ENCODE results near the gene COPS3. TPM values are rescaled to one million over a fixed set of nuclear protein-coding genes. Genes with fewer than 3 reads are reported as not detected.
A peak's percentile ranks its signal among the peaks of the same experiment; 100 is the strongest.
"Not testable (repeated sequence)": the region's sequence is repeated elsewhere in the genome, so short reads cannot be mapped to it uniquely, and the experiment has no call there.

The COPS3 gene
- total RNA-seq, 4 donors from 2014 or later = 49.2 to 60.0 (median 57.9) TPM

DNA sequence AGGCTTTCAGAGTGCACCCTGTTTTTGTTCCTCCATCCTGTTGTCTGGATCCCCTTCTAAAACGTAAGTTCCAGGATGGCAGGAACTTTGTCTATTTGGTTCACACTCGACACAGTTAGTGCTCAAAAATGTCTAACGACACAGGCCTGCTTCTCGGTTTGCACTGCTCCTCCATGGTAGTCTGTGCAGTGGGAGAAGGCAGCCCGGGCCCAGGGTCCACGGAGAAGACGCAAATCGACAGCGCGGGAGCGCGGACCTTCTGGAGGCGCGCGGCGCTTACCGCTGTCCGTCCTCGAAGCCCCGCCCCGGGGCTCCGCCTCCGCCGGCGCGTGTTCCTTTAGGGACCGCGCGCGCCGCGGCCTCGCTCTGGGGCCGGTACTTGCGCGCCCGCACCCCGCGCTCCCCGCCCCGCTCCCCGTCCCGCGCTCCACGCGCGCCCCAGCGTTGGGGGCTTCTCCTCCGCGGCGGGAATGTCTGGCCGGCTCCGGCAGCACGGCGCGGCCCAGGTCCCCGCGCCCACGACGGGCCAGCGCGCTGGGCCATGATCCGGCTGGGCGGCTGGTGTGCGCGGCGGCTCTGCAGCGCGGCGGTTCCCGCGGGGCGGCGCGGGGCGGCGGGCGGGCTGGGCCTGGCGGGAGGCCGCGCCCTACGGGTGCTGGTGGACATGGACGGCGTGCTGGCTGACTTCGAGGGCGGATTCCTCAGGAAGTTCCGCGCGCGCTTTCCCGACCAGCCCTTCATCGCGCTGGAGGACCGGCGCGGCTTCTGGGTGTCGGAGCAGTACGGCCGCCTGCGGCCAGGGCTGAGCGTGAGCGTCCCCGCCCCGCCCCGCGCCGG is 22.2 kb upstream of the COPS3 start, which contains the start of gene NT5M:
NT5M (plus strand) TSS at position 364 of the 837 bp plus-strand sequence; CDS start at position 542, 178 bp downstream.
- H3K4me3 ChIP-seq (replicated peaks in 1 of 3) = peak within 1 kb of the TSS in 2 of 3 donors; percentile 36 to 39
- DNase-seq = peak; percentile 70 to 75
- H3K36me3 ChIP-seq = no peaks in the 10 kb centered on the region
- TF ChIP-seq POLR2A (IDR thresholded peaks at IDR 0.05) = peak in 1 of 2 donors; percentile 51
- TF ChIP-seq, protein P1, sequence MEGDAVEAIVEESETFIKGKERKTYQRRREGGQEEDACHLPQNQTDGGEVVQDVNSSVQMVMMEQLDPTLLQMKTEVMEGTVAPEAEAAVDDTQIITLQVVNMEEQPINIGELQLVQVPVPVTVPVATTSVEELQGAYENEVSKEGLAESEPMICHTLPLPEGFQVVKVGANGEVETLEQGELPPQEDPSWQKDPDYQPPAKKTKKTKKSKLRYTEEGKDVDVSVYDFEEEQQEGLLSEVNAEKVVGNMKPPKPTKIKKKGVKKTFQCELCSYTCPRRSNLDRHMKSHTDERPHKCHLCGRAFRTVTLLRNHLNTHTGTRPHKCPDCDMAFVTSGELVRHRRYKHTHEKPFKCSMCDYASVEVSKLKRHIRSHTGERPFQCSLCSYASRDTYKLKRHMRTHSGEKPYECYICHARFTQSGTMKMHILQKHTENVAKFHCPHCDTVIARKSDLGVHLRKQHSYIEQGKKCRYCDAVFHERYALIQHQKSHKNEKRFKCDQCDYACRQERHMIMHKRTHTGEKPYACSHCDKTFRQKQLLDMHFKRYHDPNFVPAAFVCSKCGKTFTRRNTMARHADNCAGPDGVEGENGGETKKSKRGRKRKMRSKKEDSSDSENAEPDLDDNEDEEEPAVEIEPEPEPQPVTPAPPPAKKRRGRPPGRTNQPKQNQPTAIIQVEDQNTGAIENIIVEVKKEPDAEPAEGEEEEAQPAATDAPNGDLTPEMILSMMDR (IDR thresholded peaks at IDR 0.05) = no peak
- 0 to 1% methylated on average over 5 to 8 of the region's 107 CpGs for WGBS, 2 donors
- no peak within 1 kb of the TSS for H3K27ac ChIP-seq
- peaks cover 0 to 14% of the 10 kb centered on the region in 2 donors for H3K4me1 ChIP-seq
- no peaks in the 10 kb centered on the region for H3K27me3 ChIP-seq
- intact Hi-C loops (cut with DNase I) = no loop called here
- no peaks in the 10 kb centered on the region for H3K9me3 ChIP-seq

DNA sequence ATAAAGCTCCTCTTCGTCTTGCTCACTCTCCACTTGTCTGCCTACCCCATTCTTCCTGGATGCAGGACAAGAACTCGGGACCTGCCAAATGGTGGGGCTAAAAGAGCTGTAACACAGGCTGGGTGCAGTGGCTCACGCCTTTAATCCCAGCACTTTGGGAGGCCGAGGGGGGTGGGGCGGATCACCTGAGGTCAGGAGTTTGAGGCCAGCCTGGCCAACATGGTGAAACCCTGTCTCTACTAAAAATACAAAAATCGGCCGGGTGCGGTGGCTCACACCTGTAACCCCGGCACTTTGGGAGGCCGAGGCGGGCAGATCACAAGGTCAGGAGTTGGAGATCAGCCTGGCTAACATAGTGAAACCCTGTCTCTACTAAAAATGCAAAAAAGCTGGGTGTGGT is 20.6 kb upstream of the COPS3 start:
- H3K4me3 ChIP-seq (replicated peaks in 1 of 3); intact Hi-C loops (cut with DNase I); H3K36me3 ChIP-seq; H3K27me3 ChIP-seq; DNase-seq; H3K9me3 ChIP-seq; H3K27ac ChIP-seq: not testable (repeated sequence)
- WGBS, 2 donors = 93 to 96% methylated on average over 11 of the region's 11 CpGs
- peaks cover 0 to 14% of the 10 kb centered on the region in 2 donors for H3K4me1 ChIP-seq

DNA sequence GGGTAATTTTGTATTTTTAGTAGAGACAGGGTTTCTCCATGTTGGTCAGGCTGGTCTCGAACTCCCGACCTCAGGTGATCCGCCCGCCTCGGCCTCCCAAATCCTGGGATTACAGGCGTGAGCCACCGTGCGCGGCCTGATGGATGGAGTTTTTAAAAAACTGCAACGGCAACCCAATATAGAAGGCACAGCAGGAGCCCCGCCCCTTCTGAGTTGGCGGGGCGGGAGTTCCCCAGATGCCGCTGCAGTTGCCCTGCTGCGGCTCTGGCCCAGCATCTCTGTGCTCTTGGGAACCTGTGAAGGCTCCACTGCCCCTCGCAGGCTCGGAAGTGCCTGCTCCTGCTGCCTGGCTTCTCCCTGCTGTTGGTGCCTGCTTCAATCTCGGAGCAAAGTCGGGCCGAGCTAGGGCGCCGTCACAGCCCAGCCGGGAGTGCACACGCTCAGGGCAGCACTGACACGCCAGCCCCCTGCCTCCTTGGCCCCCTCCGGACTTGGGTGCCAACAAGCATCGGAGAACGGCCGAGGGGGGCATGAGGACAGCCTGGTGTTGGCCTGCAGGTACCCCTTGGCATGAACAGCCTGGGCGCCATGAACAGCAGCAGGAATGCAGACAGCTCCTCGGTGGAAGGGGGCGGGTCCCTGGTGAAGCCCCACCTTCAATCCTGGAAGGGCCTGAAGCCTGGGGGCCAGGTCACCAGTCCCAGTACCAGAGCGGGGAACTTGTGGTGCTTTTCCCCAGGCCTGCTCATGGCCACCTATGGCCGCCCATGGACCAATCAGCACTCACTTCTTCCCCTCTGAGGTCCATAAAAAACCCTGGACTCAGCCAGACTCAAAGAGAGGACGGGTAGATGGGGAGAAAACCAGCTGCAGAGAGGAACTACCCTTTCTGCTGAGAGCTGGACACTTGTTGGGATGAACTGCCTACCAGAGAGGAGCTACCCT is 19.9 kb upstream of the COPS3 start:
- TF ChIP-seq, protein P1 (IDR thresholded peaks at IDR 0.05) = no peak
- TF ChIP-seq POLR2A (IDR thresholded peaks at IDR 0.05) = no peak
- WGBS, 2 donors = 9 to 24% methylated on average over 14 to 18 of the region's 35 CpGs
- intact Hi-C loops (cut with DNase I) = no loop called here
- Histone ChIP-seq H3K27ac (no peak overlapping the region), H3K4me1 (peaks cover 0 to 14% of the 10 kb centered on the region in 2 donors), H3K4me3 (replicated peaks in 1 of 3) (peak overlapping the region in 1 of 3 donors; percentile 27), H3K36me3 (no peaks in the 10 kb centered on the region), H3K27me3 (no peaks in the 10 kb centered on the region), H3K9me3 (no peaks in the 10 kb centered on the region)
- peak; percentile 53 to 54 for DNase-seq

DNA sequence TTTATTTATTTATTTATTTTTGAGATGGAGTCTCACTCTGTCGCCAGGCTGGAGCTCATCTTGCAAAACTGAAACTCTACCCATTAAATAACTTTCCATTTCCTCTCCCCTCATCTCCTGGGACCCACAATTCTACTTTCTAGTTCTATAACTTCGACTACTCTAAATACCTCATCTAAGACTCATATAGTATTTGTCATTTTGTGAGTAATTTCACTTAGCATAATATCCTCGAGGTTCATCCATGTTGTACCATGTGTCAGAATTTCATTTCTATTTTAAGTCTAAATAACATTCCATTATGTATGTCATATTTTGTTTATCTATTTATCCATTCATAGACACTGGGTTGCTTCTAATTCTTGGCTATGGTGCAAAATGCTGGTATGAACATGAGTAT is 17.1 kb upstream of the COPS3 start:
- Histone ChIP-seq H3K9me3 (no peaks in the 10 kb centered on the region), H3K4me1 (peaks cover 0 to 9% of the 10 kb centered on the region in 2 donors), H3K36me3 (no peaks in the 10 kb centered on the region), H3K4me3 (replicated peaks in 1 of 3) (no peak overlapping the region), H3K27ac (no peak overlapping the region), H3K27me3 (no peaks in the 10 kb centered on the region)
- no peak for DNase-seq
- 50 to 63% methylated on average over 3 of the region's 3 CpGs for WGBS, 2 donors
- intact Hi-C loops (cut with DNase I) = no loop called here
- TF ChIP-seq, protein P1 (IDR thresholded peaks at IDR 0.05) = no peak
- TF ChIP-seq POLR2A (IDR thresholded peaks at IDR 0.05) = no peak

DNA sequence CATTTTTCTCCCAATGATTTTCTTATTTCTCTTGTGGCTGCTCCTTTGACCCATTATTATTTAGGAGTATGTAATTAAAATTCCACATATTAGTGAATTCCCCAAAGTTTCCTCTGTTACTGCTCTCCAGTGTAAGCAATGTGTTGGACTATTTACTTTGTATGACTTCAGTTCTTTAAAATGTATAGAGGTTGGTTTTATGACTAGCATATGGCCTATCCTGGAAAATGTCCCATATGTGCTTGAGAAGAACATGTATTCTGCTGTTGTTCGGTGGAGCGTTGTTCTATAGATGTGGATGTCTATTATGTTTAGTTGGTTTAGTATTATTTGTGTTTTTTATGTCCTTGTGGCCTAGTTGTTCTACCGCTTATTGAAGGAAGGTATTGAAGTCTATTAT is 16.2 kb upstream of the COPS3 start:
- 90 to 95% methylated on average over 3 of the region's 3 CpGs for WGBS, 2 donors
- Histone ChIP-seq H3K9me3 (no peaks in the 10 kb centered on the region), H3K4me1 (peaks cover 0 to 9% of the 10 kb centered on the region in 2 donors), H3K27ac (no peak overlapping the region), H3K27me3 (no peaks in the 10 kb centered on the region), H3K4me3 (replicated peaks in 1 of 3) (no peak overlapping the region), H3K36me3 (no peaks in the 10 kb centered on the region)
- DNase-seq = no peak
- TF ChIP-seq POLR2A (IDR thresholded peaks at IDR 0.05) = no peak
- TF ChIP-seq, protein P1 (IDR thresholded peaks at IDR 0.05) = no peak
- intact Hi-C loops (cut with DNase I) = no loop called here
